HG02798 (cell line): Measurements from ENCODE around the gene PLEKHG3.
"Not testable (repeated sequence)": the region's sequence is repeated elsewhere in the genome, so short reads cannot be mapped to it uniquely, and the experiment has no call there.

Experiments used
- ATAC-seq: cut with Tn5 transposase; IDR thresholded peaks from one replicate; pipeline ENCODE4 v1.9.1; 2021; ENCODE audit warnings: mild to moderate bottlenecking; ENCODE audit not compliant: unreplicated experiment, poor library complexity

Gene PLEKHG3

GRCh38 chr14:64704143-64704742 is at the start of gene PLEKHG3:
Gene PLEKHG3 (plus strand): TSS chr14:64704424. CDS start chr14:64727632, 23,208 bp downstream.
- ATAC-seq = no peak

GRCh38 chr14:64654901-64655300 is 49.3 kb upstream of the PLEKHG3 start:
- ATAC-seq = no peak

DNA sequence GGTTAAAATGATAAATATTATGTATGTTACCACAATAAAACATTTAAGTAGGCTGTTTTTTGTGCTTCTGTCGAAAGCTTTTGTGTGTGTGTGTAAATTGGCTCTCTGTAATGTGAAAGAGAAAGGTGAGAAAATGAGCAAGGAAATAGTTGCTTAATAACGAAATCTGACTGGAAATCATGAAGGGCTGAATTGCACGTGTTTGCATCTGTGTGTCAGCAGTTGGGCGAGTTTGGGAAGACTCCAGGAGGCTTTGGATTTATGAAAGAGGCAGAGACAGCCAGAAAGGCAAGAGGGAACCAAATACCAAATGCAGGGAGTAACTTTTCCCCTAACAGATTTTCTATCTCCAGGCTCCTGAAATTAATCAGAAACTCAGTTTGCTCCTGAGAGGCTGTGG is 47.2 kb upstream of the PLEKHG3 start:
- ATAC-seq = no peak

DNA sequence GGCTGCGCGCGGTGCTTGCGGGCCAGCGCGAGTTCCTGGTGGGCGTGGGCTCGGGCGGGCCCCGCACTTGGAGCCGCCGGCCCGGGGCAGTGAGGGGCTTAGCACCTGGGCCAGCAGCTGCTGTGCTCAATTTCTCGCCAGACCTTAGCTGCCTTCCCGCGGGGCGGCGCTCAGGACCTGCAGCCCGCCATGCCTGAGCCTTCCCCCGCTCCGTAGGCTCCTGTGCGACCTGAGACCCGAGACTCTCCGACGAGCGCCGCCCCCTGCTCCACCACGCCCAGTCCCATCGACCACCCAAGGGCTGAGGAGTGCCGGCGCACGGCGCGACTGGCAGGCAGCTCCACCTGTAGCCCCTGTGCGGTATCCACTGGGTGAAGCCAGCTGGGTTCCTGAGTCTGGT is 46.0 kb upstream of the PLEKHG3 start:
- ATAC-seq = no peak

- not testable (repeated sequence) for ATAC-seq
These were observed 45.4 kb upstream of the PLEKHG3 start for GRCh38 chr14:64658700-64659264.

DNA sequence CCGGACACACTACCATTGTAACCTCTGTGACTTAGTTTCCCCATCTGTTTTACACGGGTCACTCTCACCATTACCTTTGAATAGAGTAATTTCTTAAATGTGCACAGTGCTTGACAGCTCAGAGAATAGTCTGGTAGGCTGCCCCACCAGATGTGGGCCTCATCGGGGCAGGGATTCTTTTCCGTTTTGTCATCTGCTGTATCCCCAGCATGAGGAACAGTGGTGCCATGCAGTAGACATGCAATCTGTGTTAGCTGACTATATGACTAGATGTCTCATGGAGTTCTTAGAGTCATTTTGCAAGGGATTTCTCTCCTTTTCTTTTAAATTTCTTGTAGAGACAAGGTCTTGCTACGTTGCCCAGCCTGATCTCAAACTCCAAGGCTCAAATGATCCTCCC is 44.9 kb upstream of the PLEKHG3 start:
- ATAC-seq = no peak

GRCh38 chr14:64663174-64663573 is 41.0 kb upstream of the PLEKHG3 start:
- no peak for ATAC-seq

DNA sequence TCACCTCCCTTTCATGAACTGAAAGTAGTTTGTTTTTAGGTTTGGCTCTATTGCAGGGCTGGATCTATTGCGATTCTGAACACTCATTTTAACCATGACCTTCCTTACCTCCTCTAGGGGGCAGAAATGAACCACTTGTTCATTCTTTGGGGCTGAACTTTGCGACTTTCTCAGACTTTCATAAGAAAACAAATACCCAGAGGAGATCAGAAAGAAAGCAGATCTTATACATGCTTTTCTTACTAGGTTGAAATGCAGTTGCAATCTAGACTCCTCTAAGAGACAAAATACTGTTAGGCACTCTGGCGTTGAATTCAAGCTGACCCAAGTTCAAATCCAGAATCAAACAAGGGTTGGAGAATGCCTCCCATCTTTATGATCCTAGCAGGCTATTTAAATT is 32.6 kb upstream of the PLEKHG3 start:
- ATAC-seq = no peak

- ATAC-seq = no peak
These were observed 30.9 kb upstream of the PLEKHG3 start for GRCh38 chr14:64673316-64673715.

GRCh38 chr14:64673748-64674147 is 30.5 kb upstream of the PLEKHG3 start:
- no peak for ATAC-seq

DNA sequence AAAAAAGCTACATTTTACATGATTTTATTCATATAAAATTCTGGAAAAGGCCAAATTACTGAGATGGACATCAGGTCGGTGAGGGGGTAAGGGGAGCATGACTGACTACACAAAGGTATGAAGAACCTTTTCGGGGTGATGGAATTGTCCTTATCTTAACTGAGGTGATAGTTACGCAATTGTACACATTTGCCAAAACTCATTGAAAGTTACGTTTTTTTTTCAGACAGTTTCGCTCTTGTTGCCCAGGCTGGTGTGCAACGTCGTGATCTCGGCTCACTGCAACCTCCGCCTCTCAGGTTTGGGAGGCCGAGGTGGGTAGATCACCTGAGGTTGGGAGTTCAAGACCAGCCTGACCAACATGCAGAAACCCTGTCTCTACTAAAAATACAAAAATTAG is 29.4 kb upstream of the PLEKHG3 start:
- no peak for ATAC-seq

- no peak for ATAC-seq
These were observed 28.9 kb upstream of the PLEKHG3 start for GRCh38 chr14:64675312-64675711.

GRCh38 chr14:64676410-64677008 is 27.7 kb upstream of the PLEKHG3 start:
- no peak for ATAC-seq

- no peak for ATAC-seq
These were observed 24.1 kb upstream of the PLEKHG3 start for GRCh38 chr14:64680013-64680713.

- ATAC-seq = no peak
These were observed 23.5 kb upstream of the PLEKHG3 start for GRCh38 chr14:64680714-64681065.

DNA sequence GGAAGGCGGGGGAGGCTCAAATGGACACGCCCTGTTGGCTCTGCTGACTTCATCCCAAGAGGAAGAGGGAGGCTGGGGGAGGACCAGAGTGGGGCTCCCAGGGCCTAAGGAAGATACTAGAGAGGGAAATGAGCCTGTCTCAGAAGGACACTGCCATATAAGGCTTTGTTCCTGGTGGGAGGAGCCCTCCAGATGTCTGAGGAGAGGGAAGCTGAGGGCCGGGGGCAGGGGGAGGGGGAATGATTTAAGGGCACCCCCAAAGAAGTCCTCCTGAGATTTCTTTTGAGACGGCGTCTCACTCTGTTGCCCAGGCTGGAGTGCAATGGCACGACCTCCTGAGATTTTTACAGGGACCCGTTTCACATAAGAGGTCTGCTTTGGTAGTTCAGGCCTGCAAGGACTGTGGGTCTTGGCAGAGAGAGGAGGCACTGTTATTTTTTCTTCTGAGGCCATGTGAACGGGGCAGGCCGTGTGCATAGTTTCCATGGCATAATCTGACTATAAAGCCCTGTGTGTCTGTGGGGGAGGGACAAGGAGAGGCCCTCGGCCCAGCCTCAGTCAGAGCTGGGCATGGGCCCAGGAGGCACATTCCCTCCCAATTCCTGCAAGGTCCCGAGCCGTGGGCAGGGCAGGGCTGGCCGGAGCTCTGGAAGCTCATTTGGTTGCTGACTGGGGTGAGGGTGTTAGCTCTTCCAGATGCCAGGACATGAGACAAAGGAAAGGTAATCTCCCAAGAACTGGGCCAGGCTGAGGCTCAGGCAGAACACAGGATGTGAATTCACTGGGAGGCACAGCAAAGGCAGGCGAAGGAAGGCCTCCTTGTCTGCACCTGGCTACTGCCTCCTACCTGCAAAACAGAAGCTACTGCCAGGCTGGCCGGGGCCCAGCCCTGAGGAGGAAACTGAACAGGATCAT is 22.2 kb upstream of the PLEKHG3 start:
- no peak for ATAC-seq

- ATAC-seq = no peak
These were observed 21.4 kb upstream of the PLEKHG3 start for GRCh38 chr14:64682843-64683242.

GRCh38 chr14:64683264-64683663 is 21.0 kb upstream of the PLEKHG3 start:
- no peak for ATAC-seq

- ATAC-seq = no peak
These were observed 20.1 kb upstream of the PLEKHG3 start for GRCh38 chr14:64684091-64684490.
